Measurements from ENCODE around the gene NWD2. TPM values are rescaled to one million over a fixed set of nuclear protein-coding genes. Genes with fewer than 3 reads are reported as not detected.
"Not testable (repeated sequence)": the region's sequence is repeated elsewhere in the genome, so short reads cannot be mapped to it uniquely, and the experiment has no call there.

NWD2 gene
- total RNA-seq = not detected
- long read RNA-seq = 0 reads

GRCh38 chr4:37244583-37245390, at the start of gene NWD2:
NWD2 (plus strand) TSS chr4:37244743; CDS start chr4:37245068, 325 bp downstream.
- Histone ChIP-seq H3K4me3 (peak within 1 kb of the TSS; percentile 35), H3K27me3 (ENCODE audit: low read depth) (peaks cover 86% of the 10 kb centered on the region), H3K27ac (replicated peaks) (no peak within 1 kb of the TSS), H3K4me1 (peaks cover 9% of the 10 kb centered on the region), H3K36me3 (no peaks in the 10 kb centered on the region), H3K9me3 (replicated peaks) (no peaks in the 10 kb centered on the region)
- no peak for TF ChIP-seq CTCF (IDR thresholded peaks at IDR 0.05; ENCODE audit: borderline replicate concordance)
- intact Hi-C loops (cut with micrococcal nuclease) = no loop called here
- DNase-seq = no peak

GRCh38 chr4:37197899-37198298, 46.6 kb upstream of the NWD2 start:
- intact Hi-C loops (cut with micrococcal nuclease) = no loop called here
- no peak for TF ChIP-seq CTCF (IDR thresholded peaks at IDR 0.05; ENCODE audit: borderline replicate concordance)
- no peak overlapping the region for H3K4me3 ChIP-seq
- H3K9me3 ChIP-seq (replicated peaks) = peaks cover 24% of the 10 kb centered on the region
- H3K27ac ChIP-seq (replicated peaks) = no peak overlapping the region
- H3K4me1 ChIP-seq = no peaks in the 10 kb centered on the region
- H3K27me3 ChIP-seq (ENCODE audit: low read depth) = no peaks in the 10 kb centered on the region
- no peak for DNase-seq
- H3K36me3 ChIP-seq = no peaks in the 10 kb centered on the region

- H3K4me3 ChIP-seq; H3K27me3 ChIP-seq (ENCODE audit: low read depth); intact Hi-C loops (cut with micrococcal nuclease); H3K4me1 ChIP-seq; DNase-seq; H3K36me3 ChIP-seq; H3K27ac ChIP-seq (replicated peaks): not testable (repeated sequence)
- peaks cover 43% of the 10 kb centered on the region for H3K9me3 ChIP-seq (replicated peaks)
These were observed 39.8 kb upstream of the NWD2 start for GRCh38 chr4:37204740-37205139.

- Histone ChIP-seq H3K27me3 (ENCODE audit: low read depth) (no peaks in the 10 kb centered on the region), H3K4me1 (no peaks in the 10 kb centered on the region), H3K36me3 (no peaks in the 10 kb centered on the region), H3K9me3 (replicated peaks) (no peaks in the 10 kb centered on the region), H3K4me3 (no peak overlapping the region), H3K27ac (replicated peaks) (no peak overlapping the region)
- no peak for TF ChIP-seq CTCF (IDR thresholded peaks at IDR 0.05; ENCODE audit: borderline replicate concordance)
- intact Hi-C loops (cut with micrococcal nuclease) = no loop called here
- DNase-seq = no peak
These were observed 28.3 kb upstream of the NWD2 start for GRCh38 chr4:37216209-37216608.

GRCh38 chr4:37219242-37219641, 25.3 kb upstream of the NWD2 start:
- intact Hi-C loops (cut with micrococcal nuclease) = no loop called here
- no peaks in the 10 kb centered on the region for H3K27me3 ChIP-seq (ENCODE audit: low read depth)
- no peak overlapping the region for H3K27ac ChIP-seq (replicated peaks)
- no peak for TF ChIP-seq CTCF (IDR thresholded peaks at IDR 0.05; ENCODE audit: borderline replicate concordance)
- no peaks in the 10 kb centered on the region for H3K36me3 ChIP-seq
- no peaks in the 10 kb centered on the region for H3K4me1 ChIP-seq
- no peak for DNase-seq
- H3K4me3 ChIP-seq = no peak overlapping the region
- no peaks in the 10 kb centered on the region for H3K9me3 ChIP-seq (replicated peaks)

GRCh38 chr4:37219990-37220389, 24.6 kb upstream of the NWD2 start:
- H3K27ac ChIP-seq (replicated peaks) = no peak overlapping the region
- intact Hi-C loops (cut with micrococcal nuclease) = no loop called here
- no peaks in the 10 kb centered on the region for H3K9me3 ChIP-seq (replicated peaks)
- no peak overlapping the region for H3K4me3 ChIP-seq
- H3K36me3 ChIP-seq = no peaks in the 10 kb centered on the region
- TF ChIP-seq CTCF (IDR thresholded peaks at IDR 0.05; ENCODE audit: borderline replicate concordance) = no peak
- H3K27me3 ChIP-seq (ENCODE audit: low read depth) = no peaks in the 10 kb centered on the region
- no peak for DNase-seq
- no peaks in the 10 kb centered on the region for H3K4me1 ChIP-seq

Data from left ventricle myocardium inferior (tissue), 1 donor.